ENCODE data around the gene SIGLEC9. TPM values are rescaled to one million over a fixed set of nuclear protein-coding genes. Genes with fewer than 3 reads are reported as not detected.

SIGLEC9 gene
- total RNA-seq, 6 experiments from 2014 or later: 3.8 to 7.9 (median 4.1) TPM

DNA sequence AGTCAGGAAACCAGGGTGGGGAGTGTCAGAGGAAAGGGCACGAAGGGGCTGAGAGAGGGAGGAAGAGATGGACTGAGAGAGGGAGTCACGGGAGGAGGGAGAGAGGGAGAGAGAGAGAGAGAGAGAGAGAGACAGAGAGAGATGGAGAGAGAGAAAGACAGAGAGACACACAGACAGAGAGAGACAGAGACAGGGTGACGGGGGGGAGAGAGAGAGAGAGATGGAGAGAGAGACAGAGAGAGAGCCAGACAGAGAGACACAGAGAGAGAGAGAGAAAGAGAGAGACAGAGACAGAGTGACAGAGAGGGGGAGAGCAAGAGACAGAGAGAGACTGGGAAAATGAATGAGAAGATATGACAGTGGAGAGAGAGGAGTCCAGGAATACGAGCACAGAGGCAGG, 41.5 kb upstream of the SIGLEC9 start:
- DNase-seq (no peak), ATAC-seq (no peak)
- intact Hi-C loops (cut with DNase I): no loop called here
- Histone ChIP-seq H3K9me3 (no peaks in the 10 kb centered on the region), H3K4me3 (no peak overlapping the region), H3K4me1 (no peaks in the 10 kb centered on the region), H3K27me3 (no peaks in the 10 kb centered on the region), H3K27ac (no peak overlapping the region), H3K36me3 (no peaks in the 10 kb centered on the region)
- no peak for TF ChIP-seq POLR2A (IDR thresholded peaks at IDR 0.05)
- TF ChIP-seq, protein P1, sequence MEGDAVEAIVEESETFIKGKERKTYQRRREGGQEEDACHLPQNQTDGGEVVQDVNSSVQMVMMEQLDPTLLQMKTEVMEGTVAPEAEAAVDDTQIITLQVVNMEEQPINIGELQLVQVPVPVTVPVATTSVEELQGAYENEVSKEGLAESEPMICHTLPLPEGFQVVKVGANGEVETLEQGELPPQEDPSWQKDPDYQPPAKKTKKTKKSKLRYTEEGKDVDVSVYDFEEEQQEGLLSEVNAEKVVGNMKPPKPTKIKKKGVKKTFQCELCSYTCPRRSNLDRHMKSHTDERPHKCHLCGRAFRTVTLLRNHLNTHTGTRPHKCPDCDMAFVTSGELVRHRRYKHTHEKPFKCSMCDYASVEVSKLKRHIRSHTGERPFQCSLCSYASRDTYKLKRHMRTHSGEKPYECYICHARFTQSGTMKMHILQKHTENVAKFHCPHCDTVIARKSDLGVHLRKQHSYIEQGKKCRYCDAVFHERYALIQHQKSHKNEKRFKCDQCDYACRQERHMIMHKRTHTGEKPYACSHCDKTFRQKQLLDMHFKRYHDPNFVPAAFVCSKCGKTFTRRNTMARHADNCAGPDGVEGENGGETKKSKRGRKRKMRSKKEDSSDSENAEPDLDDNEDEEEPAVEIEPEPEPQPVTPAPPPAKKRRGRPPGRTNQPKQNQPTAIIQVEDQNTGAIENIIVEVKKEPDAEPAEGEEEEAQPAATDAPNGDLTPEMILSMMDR (IDR thresholded peaks at IDR 0.05): no peak
- WGBS (ENCODE audit: insufficient coverage, low coverage, low lambda C conversion rate, missing lambda C conversion rate): 18% methylated on average over 4 of the region's 4 CpGs

DNA sequence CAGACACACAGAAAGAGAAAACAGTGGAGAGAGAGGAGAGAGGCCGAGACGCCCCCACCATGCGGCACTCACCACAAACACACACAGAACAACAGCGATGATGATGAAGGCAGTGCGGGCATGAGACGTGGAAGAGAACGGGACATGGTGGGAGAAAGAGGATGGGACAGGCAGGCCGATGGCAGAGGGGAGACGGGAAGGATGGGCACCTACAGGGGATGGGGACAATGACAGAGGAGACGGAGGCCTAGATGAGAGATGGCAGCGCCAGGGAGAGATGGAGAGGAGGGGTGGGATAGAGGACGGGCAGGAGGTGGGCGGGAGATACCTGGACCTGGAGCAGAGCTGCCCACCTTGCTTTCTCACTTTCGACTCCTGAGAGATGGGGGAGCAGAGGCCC, 40.9 kb upstream of the SIGLEC9 start:
- intact Hi-C loops (cut with DNase I): no loop called here
- TF ChIP-seq, protein P1 (IDR thresholded peaks at IDR 0.05): no peak
- TF ChIP-seq POLR2A (IDR thresholded peaks at IDR 0.05): no peak
- no peaks in the 10 kb centered on the region for H3K4me1 ChIP-seq
- H3K9me3 ChIP-seq: no peaks in the 10 kb centered on the region
- ATAC-seq (no peak), DNase-seq (no peak)
- 49% methylated on average over 13 of the region's 14 CpGs for WGBS (ENCODE audit: insufficient coverage, low coverage, low lambda C conversion rate, missing lambda C conversion rate)
- H3K27me3 ChIP-seq: no peaks in the 10 kb centered on the region
- no peak overlapping the region for H3K4me3 ChIP-seq
- no peak overlapping the region for H3K27ac ChIP-seq
- H3K36me3 ChIP-seq: no peaks in the 10 kb centered on the region

DNA sequence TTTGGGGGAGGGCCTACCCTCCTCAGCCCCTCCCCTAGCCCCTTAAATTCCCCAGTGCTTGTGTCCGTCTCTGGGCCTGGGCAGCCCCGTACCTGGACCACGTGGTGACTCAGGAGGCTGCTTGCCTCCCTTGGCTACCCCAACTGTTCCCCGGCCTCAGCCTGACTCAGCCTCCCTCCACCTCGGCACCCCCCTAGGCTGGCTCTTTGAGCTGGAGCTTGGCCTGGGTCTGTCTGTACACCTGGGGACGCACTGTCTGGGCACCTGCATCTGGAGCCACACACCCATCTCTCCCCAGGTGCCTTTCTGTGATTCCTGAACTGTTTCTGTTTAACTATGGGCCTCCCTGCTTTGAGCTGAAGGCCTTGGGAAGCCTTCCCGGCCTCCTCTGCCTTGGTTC, 40.2 kb upstream of the SIGLEC9 start:
- ATAC-seq (no peak), DNase-seq (no peak)
- H3K27ac ChIP-seq: no peak overlapping the region
- H3K4me3 ChIP-seq: no peak overlapping the region
- no peaks in the 10 kb centered on the region for H3K36me3 ChIP-seq
- no peak for TF ChIP-seq POLR2A (IDR thresholded peaks at IDR 0.05)
- TF ChIP-seq, protein P1 (IDR thresholded peaks at IDR 0.05): no peak
- H3K27me3 ChIP-seq: no peaks in the 10 kb centered on the region
- 29% methylated on average over 2 of the region's 7 CpGs for WGBS (ENCODE audit: insufficient coverage, low coverage, low lambda C conversion rate, missing lambda C conversion rate)
- H3K4me1 ChIP-seq: no peaks in the 10 kb centered on the region
- intact Hi-C loops (cut with DNase I): no loop called here
- no peaks in the 10 kb centered on the region for H3K9me3 ChIP-seq

DNA sequence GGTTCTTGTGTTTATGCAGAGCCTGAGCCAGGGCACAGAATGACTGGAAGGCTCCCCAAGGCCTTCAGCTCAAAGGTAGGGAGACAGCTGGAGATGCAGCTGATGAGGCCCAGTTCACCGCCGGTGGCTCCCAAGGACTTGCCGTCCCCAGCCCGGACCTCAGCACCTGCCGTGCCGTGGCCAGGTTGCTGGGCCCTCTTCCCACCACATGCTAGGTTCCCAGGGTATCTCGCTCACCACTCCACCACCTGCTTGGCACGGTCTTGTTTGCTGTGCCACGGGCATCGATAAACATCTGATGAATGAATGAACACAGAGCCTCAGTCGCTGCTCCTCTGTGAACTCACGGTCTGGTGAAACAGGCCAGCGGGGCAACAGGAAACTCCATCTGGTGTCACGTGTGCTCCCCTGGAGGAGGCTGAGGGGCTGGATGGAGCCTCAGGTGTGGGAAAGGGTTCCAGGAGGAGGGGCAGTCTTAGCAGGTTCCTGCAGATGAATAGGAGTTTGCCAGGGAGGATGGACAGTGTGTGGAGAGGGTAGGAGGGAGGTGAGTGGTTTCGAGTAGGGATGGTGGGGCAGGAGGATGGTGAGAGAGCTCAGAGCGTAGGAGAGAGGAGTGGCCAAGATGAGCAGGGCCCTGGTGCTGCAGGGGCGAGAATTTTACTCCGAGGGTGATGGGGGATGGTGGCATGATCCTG, 38.4 kb upstream of the SIGLEC9 start:
- TF ChIP-seq, protein P1 (IDR thresholded peaks at IDR 0.05): no peak
- no peak for TF ChIP-seq POLR2A (IDR thresholded peaks at IDR 0.05)
- intact Hi-C loops (cut with DNase I): no loop called here
- H3K27ac ChIP-seq: no peak overlapping the region
- no peaks in the 10 kb centered on the region for H3K27me3 ChIP-seq
- no peaks in the 10 kb centered on the region for H3K36me3 ChIP-seq
- H3K4me1 ChIP-seq: no peaks in the 10 kb centered on the region
- H3K9me3 ChIP-seq: no peaks in the 10 kb centered on the region
- ATAC-seq (no peak), DNase-seq (no peak)
- 76% methylated on average over 11 of the region's 18 CpGs for WGBS (ENCODE audit: insufficient coverage, low coverage, low lambda C conversion rate, missing lambda C conversion rate)
- no peak overlapping the region for H3K4me3 ChIP-seq
